Inferior parietal cortex (tissue), 1 donor: ENCODE results near the gene ITM2C.

Source experiments
- DNase-seq: peaks from one replicate; pipeline ENCODE4 v3.0.0-alpha.2; 2016; ENCODE audit errors: extremely low spot score

ITM2C gene

DNA sequence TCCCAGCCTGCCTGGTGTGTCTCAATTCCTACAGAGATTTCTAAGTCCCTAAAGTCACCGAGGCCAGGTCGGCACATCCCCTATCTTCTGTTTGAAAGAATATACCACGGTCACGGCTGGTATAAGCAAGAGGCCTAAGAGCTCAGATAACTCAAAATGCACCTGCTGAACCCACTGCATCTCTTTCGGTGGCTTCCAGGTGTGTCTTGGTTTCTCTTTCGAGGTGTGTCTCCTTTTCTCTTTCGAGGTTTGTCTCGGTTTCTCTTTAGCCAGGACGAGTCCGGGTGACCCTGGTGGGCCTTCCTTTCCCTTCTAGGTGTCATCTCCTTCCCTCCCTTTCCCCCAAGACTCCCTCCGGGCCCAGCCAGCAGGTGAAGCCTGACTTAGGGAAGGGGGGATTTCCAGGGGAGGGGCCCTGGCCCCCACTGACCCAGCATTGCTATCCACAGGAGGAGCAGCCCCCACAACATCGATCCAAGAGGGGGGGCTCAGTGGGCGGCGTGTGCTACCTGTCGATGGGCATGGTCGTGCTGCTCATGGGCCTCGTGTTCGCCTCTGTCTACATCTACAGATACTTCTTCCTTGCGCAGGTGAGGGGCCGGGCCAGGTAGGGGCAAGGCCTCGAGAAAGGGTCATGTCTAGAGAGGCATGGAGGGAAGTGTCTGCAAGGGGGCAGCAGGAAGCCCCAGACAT lies 8.4 kb downstream of the ITM2C start:
- DNase-seq = no peak

GRCh38 chr2:230873661-230874401 lies 9.1 kb downstream of the ITM2C start:
- no peak for DNase-seq

GRCh38 chr2:230874456-230874855 lies 9.7 kb downstream of the ITM2C start:
- DNase-seq = no peak

DNA sequence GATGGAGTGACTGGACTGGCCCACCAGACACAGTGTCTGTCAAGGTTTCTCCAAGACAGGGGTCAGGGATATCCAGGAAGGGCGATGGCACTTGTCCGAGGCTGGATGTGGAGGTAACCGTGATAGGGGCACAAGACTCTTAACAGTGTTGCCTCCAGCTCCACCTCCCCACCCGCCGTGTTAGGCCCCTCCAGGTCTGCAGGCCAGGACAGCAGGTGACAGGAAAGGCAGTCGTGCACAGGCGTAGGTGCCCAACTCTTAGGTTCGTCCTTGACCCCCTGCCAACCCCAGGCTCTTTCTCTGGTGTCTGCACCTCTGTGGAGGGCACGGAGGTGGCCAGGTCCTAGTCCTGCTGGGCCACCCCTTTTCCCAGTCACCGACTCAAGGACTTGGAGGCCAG lies 10.1 kb downstream of the ITM2C start:
- DNase-seq = no peak

- DNase-seq = no peak
These were observed 10.9 kb downstream of the ITM2C start for GRCh38 chr2:230875347-230876315.

- no peak for DNase-seq
These were observed 12.5 kb downstream of the ITM2C start for GRCh38 chr2:230877116-230877758.

GRCh38 chr2:230877759-230878598 lies 13.2 kb downstream of the ITM2C start:
- DNase-seq = no peak

GRCh38 chr2:230878599-230879188 lies 14.0 kb downstream of the ITM2C start:
- no peak for DNase-seq

- no peak for DNase-seq
These were observed 14.6 kb downstream of the ITM2C start for GRCh38 chr2:230879271-230879882.

- DNase-seq = no peak
These were observed 15.1 kb downstream of the ITM2C start for GRCh38 chr2:230879891-230880290.

GRCh38 chr2:230881840-230882239 lies 17.1 kb downstream of the ITM2C start:
- DNase-seq = no peak

DNA sequence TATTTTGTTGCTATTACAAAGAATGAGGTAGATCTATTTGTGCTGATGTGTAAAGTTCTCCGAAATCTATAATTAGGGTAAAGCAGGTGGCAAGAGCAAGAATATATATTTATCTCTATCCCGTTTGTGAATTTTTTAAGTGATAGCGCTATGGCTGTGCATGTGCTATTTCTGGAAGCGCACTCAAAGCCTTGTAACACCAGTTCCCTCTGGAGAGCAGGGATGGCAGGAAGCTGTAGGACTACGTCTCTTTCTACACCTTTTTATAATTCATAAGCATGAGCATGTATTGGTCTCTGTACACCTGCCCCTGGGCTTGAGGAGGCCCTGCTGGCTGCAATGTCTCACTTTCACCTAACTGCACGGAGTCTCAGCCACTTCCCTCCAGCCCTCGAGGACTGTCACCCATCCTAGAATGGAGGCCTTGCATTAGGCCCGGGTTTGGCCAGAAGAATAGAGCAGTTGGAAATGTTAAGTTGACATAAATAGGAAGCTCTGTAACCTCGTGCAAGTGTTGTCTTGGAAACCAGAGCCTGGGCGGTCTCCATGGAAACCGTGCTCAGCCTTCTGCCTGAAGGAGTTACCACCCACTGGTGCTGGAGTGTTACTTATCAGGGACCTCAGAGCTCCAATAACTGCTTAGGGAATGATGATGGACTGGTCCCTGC lies 20.9 kb downstream of the ITM2C start:
- DNase-seq = peak; percentile 77

DNA sequence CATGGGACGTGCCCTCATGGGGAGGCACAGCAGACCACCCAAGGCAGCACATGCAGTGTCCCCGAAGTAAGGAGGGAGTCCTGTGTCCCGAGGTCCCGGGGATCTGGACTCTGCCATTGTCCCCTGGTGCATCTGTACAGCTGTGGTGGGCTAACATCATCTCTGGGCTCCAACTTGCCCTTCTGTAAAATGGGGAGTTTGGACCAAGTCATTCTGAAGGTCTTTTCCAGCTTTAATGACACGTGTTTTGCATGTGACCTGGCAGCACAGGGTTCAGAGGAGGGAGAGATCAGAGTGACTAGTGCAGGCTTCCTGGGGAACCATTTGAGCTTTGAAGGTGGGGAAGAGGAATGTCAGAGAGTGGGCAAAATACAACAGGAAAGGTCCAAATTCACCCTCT lies 21.5 kb downstream of the ITM2C start:
- no peak for DNase-seq

DNA sequence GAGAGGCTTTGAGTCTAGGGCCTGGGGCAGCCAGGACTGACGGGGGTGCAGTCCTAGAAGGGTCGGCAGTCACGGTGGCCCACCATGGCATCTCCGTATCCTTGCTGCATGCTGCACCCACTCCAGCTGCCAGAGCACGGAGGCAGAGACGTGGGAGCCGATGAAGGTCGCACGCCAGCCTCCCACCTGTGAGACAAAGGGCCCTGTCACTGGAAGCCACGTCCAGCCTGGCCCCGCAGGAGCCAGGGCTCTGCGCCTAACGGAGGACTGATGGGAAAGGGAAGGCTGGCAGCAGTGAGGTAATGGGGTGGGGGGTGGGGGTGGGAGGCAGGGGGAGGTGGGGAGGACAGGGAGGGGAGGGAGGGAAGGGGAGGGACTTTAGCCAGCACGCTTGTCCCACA lies 21.9 kb downstream of the ITM2C start:
- DNase-seq = no peak

- no peak for DNase-seq
These were observed 22.6 kb downstream of the ITM2C start for GRCh38 chr2:230887342-230887741.

- DNase-seq = no peak
These were observed 24.2 kb downstream of the ITM2C start for GRCh38 chr2:230888824-230889400.

GRCh38 chr2:230889911-230890601 lies 25.3 kb downstream of the ITM2C start:
- no peak for DNase-seq

GRCh38 chr2:230890646-230891045 lies 25.9 kb downstream of the ITM2C start:
- DNase-seq = no peak
